AG09319 (cell line): ENCODE measurements around the gene CEP164.
"Not testable (repeated sequence)": the region's sequence is repeated elsewhere in the genome, so short reads cannot be mapped to it uniquely, and the experiment has no call there.

Source experiments
- DNase-seq: peaks from one replicate; pipeline ENCODE4 v3.0.0-alpha.2; 2010; ENCODE audit warnings: low read depth; ENCODE audit errors: extremely low read depth
- CTCF ChIP-seq: IDR thresholded peaks from 2 replicates; pipeline ENCODE4 v1.5.1; 2011; ENCODE audit warnings: low read depth, mild to moderate bottlenecking, inconsistent platforms, low read length, moderate library complexity

CEP164 gene

GRCh38 chr11:117396970-117397369 lies 69.3 kb downstream of the CEP164 start:
- no peak for DNase-seq
- TF ChIP-seq CTCF: no peak

GRCh38 chr11:117398618-117399017 lies 71.0 kb downstream of the CEP164 start:
- DNase-seq: not testable (repeated sequence)

- DNase-seq: not testable (repeated sequence)
Measured at GRCh38 chr11:117399100-117399840, 71.6 kb downstream of the CEP164 start.

GRCh38 chr11:117405898-117406297 lies 78.2 kb downstream of the CEP164 start:
- DNase-seq: not testable (repeated sequence)

GRCh38 chr11:117407016-117407415 lies 79.4 kb downstream of the CEP164 start:
- DNase-seq: no peak
- TF ChIP-seq CTCF: no peak

GRCh38 chr11:117408356-117408755 lies 80.7 kb downstream of the CEP164 start:
- TF ChIP-seq CTCF: no peak
- DNase-seq: no peak

- TF ChIP-seq CTCF: no peak
- no peak for DNase-seq
Measured at GRCh38 chr11:117409511-117409910, 81.9 kb downstream of the CEP164 start.

GRCh38 chr11:117410238-117410637 lies 82.6 kb downstream of the CEP164 start:
- no peak for TF ChIP-seq CTCF
- DNase-seq: no peak

- no peak for TF ChIP-seq CTCF
- no peak for DNase-seq
Measured at GRCh38 chr11:117410861-117411710, 83.4 kb downstream of the CEP164 start.
